Liver (tissue), 9 donors: ENCODE measurements around the gene ARF1. TPM values are rescaled to one million over a fixed set of nuclear protein-coding genes. Genes with fewer than 3 reads are reported as not detected.

Source experiments
- DNase-seq: peaks from one replicate; pipeline ENCODE4 v3.0.0-alpha.2; 2017; ENCODE audit warnings: low spot score
- H3K27ac ChIP-seq, 2 donors: one replicate each; pipeline ENCODE4 v1.7.0; 2013; ENCODE audit warnings: inconsistent platforms in 2 of 2, low read length in 2 of 2, control low read depth in 1 of 2, low read depth in 1 of 2, mild to moderate bottlenecking in 1 of 2
- H3K27me3 ChIP-seq, 4 donors: one replicate each; pipeline versions ENCODE4 v1.6.1 to v1.7.0; 2013; ENCODE audit warnings: low read length in 3 of 4, inconsistent platforms in 1 of 4, mild to moderate bottlenecking in 1 of 4, moderate library complexity in 1 of 4; ENCODE audit not compliant: control insufficient read depth in 4 of 4, insufficient read depth in 4 of 4
- H3K36me3 ChIP-seq, 4 donors: one replicate each; pipeline versions ENCODE4 v1.6.1 to v1.7.0; 2013; ENCODE audit warnings: low read length in 3 of 4, mild to moderate bottlenecking in 3 of 4, low read depth in 1 of 4, moderate library complexity in 1 of 4; ENCODE audit not compliant: control insufficient read depth in 4 of 4, insufficient read depth in 3 of 4
- H3K4me1 ChIP-seq, 4 donors: one replicate each; pipeline versions ENCODE4 v1.6.1 to v1.7.0; 2013; ENCODE audit warnings: low read length in 3 of 4, mild to moderate bottlenecking in 3 of 4, moderate library complexity in 1 of 4; ENCODE audit not compliant: control insufficient read depth in 4 of 4, insufficient read depth in 4 of 4
- H3K4me3 ChIP-seq, 3 donors: one replicate each; pipeline versions ENCODE4 v1.6.1 to v1.7.0; 2013; ENCODE audit warnings: low read length in 3 of 3, control low read depth in 1 of 3, low read depth in 1 of 3, mild to moderate bottlenecking in 1 of 3
- H3K9ac ChIP-seq, 2 donors: one replicate each; pipeline ENCODE4 v1.7.0; 2013; ENCODE audit warnings: low read length in 2 of 2, mild to moderate bottlenecking in 2 of 2, moderate library complexity in 2 of 2, control low read depth in 1 of 2, low read depth in 1 of 2
- H3K9me3 ChIP-seq, 4 donors: one replicate each; pipeline versions ENCODE4 v1.6.1 to v1.7.0; 2013; ENCODE audit warnings: low read length in 3 of 4; ENCODE audit not compliant: control insufficient read depth in 4 of 4
- ATF3 ChIP-seq: IDR thresholded peaks from 2 replicates; pipeline ENCODE4 v1.6.1; 2016; ENCODE audit warnings: antibody characterized with exemption
- CTCF ChIP-seq: fragments of 150-350 bp; IDR thresholded peaks from 2 replicates; pipeline ENCODE4 v1.5.1; 2017; ENCODE audit warnings: improper control_type of control experiment, low read depth, low read length; ENCODE audit not compliant: missing input control
- EGR1 ChIP-seq, 2 donors: IDR thresholded peaks; 2 replicates each; pipeline ENCODE4 v1.6.1; 2016 to 2018; ENCODE audit warnings: antibody characterized with exemption in 2 of 2, low read depth in 2 of 2
- FOXA1 ChIP-seq: IDR thresholded peaks from 2 replicates; pipeline ENCODE4 v1.6.1; 2016; ENCODE audit warnings: antibody characterized with exemption
- FOXA2 ChIP-seq: IDR thresholded peaks from 2 replicates; pipeline ENCODE4 v1.6.1; 2016; ENCODE audit warnings: antibody characterized with exemption
- GABPA ChIP-seq, 2 donors: IDR thresholded peaks in 1 of 2; conservative IDR thresholded peaks in 1 of 2; 2 replicates each; pipeline ENCODE4 v1.6.1; 2016; ENCODE audit warnings: antibody characterized with exemption in 2 of 2, mild to moderate bottlenecking in 1 of 2, moderate library complexity in 1 of 2
- HNF4A ChIP-seq, 2 donors: conservative IDR thresholded peaks; 2 replicates each; pipeline ENCODE4 v1.6.1; 2016; ENCODE audit warnings: antibody characterized with exemption in 2 of 2, mild to moderate bottlenecking in 2 of 2
- HNF4G ChIP-seq: IDR thresholded peaks from 2 replicates; pipeline ENCODE4 v1.6.1; 2016; ENCODE audit warnings: antibody characterized with exemption
- JUND ChIP-seq, 2 donors: IDR thresholded peaks; 2 replicates each; pipeline ENCODE4 v1.6.1; 2016; ENCODE audit warnings: antibody characterized with exemption in 2 of 2
- MAX ChIP-seq: IDR thresholded peaks from 2 replicates; pipeline ENCODE4 v1.6.1; 2016; ENCODE audit warnings: antibody characterized with exemption
- NR2F2 ChIP-seq: IDR thresholded peaks from 2 replicates; pipeline ENCODE4 v1.6.1; 2016; ENCODE audit warnings: antibody characterized with exemption
- RAD21 ChIP-seq, 2 donors: IDR thresholded peaks; 2 replicates each; pipeline ENCODE4 v1.6.1; 2016; ENCODE audit warnings: antibody characterized with exemption in 2 of 2, mild to moderate bottlenecking in 2 of 2
- REST ChIP-seq: IDR thresholded peaks from 2 replicates; pipeline ENCODE4 v1.6.1; 2016; ENCODE audit warnings: antibody characterized with exemption, mild to moderate bottlenecking
- RXRA ChIP-seq, 2 donors: IDR thresholded peaks; 2 replicates each; pipeline ENCODE4 v1.6.1; 2017 to 2018; ENCODE audit warnings: antibody characterized with exemption in 2 of 2, mild to moderate bottlenecking in 1 of 2
- SP1 ChIP-seq: IDR thresholded peaks from 2 replicates; pipeline ENCODE4 v1.6.1; 2018; ENCODE audit warnings: antibody characterized with exemption, mild to moderate bottlenecking
- TAF1 ChIP-seq: conservative IDR thresholded peaks from 2 replicates; pipeline ENCODE4 v1.6.1; 2016; ENCODE audit warnings: antibody characterized with exemption, mild to moderate bottlenecking
- YY1 ChIP-seq: IDR thresholded peaks from 2 replicates; pipeline ENCODE4 v1.6.1; 2016; ENCODE audit warnings: antibody characterized with exemption, mild to moderate bottlenecking
- ZBTB33 ChIP-seq: IDR thresholded peaks from 2 replicates; pipeline ENCODE4 v1.6.1; 2016; ENCODE audit warnings: antibody characterized with exemption
- WGBS: extraction: QIAGEN DNeasy Blood & Tissue Kit; methylation state at CpG from one replicate; pipeline ENCODE4 v1.1.7; 2013; 5-methylcytosine and 5-hydroxymethylcytosine counted together
- polyA plus RNA-seq, 2 donors: library from polyadenylated mRNA; stranded (reverse) in 1 of 2; unstranded in 1 of 2; fragments of 200-250 nt in 1 of 2; fragments of >200 nt in 1 of 2; fragmentation: Nextera tagmentation in 1 of 2; extraction: Ambion mirVana in 1 of 2; gene quantifications; one replicate each; pipeline versions ENCODE4 v1.2.1 to v1.2.3, GENCODE V29; 2013 to 2015
- total RNA-seq, 2 donors: library from RNA; depleted of rRNA; stranded (reverse); fragments of >200 nt; gene quantifications; one replicate each; pipeline ENCODE4 v1.2.3, GENCODE V29; 2014
- donor health status: healthy.
- donor health status: healthy.
- donor health status: healthy.
- donor health status: healthy.
- donor health status: healthy.

The ARF1 gene
- total and polyA plus RNA-seq, 4 donors = 151 to 282 (median 213) TPM

- no peak overlapping the region for H3K4me3 ChIP-seq
- no peaks in the 10 kb centered on the region for H3K27me3 ChIP-seq
- DNase-seq = peak; percentile 46
- H3K9me3 ChIP-seq = no peaks in the 10 kb centered on the region
- no peak for TF ChIP-seq ZBTB33
- TF ChIP-seq HNF4A (conservative IDR thresholded peaks at IDR 0.05) = no peak
- TF ChIP-seq FOXA1 = no peak
- no peak for TF ChIP-seq NR2F2
- TF ChIP-seq FOXA2 = no peak
- no peak for TF ChIP-seq CTCF
- no peak for TF ChIP-seq HNF4G
- TF ChIP-seq SP1 = no peak
- TF ChIP-seq EGR1 (IDR thresholded peaks at IDR 0.05; ENCODE audit: low read depth in 2 of 2) = no peak
- TF ChIP-seq RAD21 (IDR thresholded peaks at IDR 0.05) = no peak
- no peak for TF ChIP-seq MAX
- no peak for TF ChIP-seq ATF3
- no peak for TF ChIP-seq TAF1
- TF ChIP-seq GABPA (IDR thresholded peaks at IDR 0.05 in 1 of 2, conservative IDR thresholded peaks at IDR 0.05 in 1 of 2) = no peak
- no peak for TF ChIP-seq JUND (IDR thresholded peaks at IDR 0.05)
- no peak for TF ChIP-seq YY1
- no peak for TF ChIP-seq REST
- no peak for TF ChIP-seq RXRA (IDR thresholded peaks at IDR 0.05)
- peaks cover 0 to 12% (median 4%) of the 10 kb centered on the region in 4 donors for H3K36me3 ChIP-seq
- H3K9ac ChIP-seq = no peak overlapping the region
- peaks cover 14 to 30% (median 23%) of the 10 kb centered on the region in 4 donors for H3K4me1 ChIP-seq
- 88% methylated on average over 16 of the region's 16 CpGs for WGBS
- peak overlapping the region; percentile 97 for H3K27ac ChIP-seq
These were observed 59.7 kb downstream of the ARF1 start for GRCh38 chr1:228142155-228142691.
